Left cardiac atrium (tissue), 4 donors: ENCODE data around the gene ADGRE2. TPM values are rescaled to one million over a fixed set of nuclear protein-coding genes. Genes with fewer than 3 reads are reported as not detected.
A peak's percentile ranks its signal among the peaks of the same experiment; 100 is the strongest.

Experiments
- ATAC-seq, 2 donors: fragments of 200-7000 bp; cut with Tn5 transposase; one replicate each; pipeline ENCODE4 v1.9.1; 2020; ENCODE audit warnings: mild to moderate bottlenecking in 2 of 2, moderate library complexity in 2 of 2
- DNase-seq: peaks from one replicate; pipeline ENCODE4 v3.0.0-alpha.2; 2020
- intact Hi-C, 2 donors: fragments of 100-400 bp; cut with DNase I; formaldehyde crosslinking; loops; one replicate each; pipeline versions ENCODE4 v1.14.1 to v1.15.1; 2022 to 2023
- total RNA-seq, 2 donors: library from RNA; stranded (reverse); fragmentation: NEBNext Ultra II Directional; extraction: Animal tissue kit (Norgen Biotek cat#: 25700); gene quantifications; one replicate each; pipeline ENCODE4 v1.2.1, GENCODE V29; 2021
- donor health status: DM: no; HTN: yes; CAD: no.
- donor health status: DM: no; HTN: yes; CAD: no; lungs with severe emphysema.
- donor health status: DM: yes; HTN: yes; CAD: no.
- donor health status: Dilated cardiomyopathy.

Gene ADGRE2
- total RNA-seq, 2 donors from 2014 or later, result 0.88 to 1.4 TPM

- ATAC-seq, result no peak
- no peak for DNase-seq
- intact Hi-C loops, result no loop called here
Observed at GRCh38 chr19:14694641-14695266, 83.6 kb downstream of the ADGRE2 start.

GRCh38 chr19:14689598-14690503 is 88.5 kb downstream of the ADGRE2 start, which contains the start of gene ZNF333:
Gene ZNF333 (plus strand): TSS chr19:14690048. CDS start chr19:14693492, 3,444 bp downstream.
- peak; percentile 98 for DNase-seq
- ATAC-seq, result peak; percentile 99
- intact Hi-C loops, result loop anchor here in 1 of 2 donors (5.0 kb wide), 1 partner anchor 118 kb away; the partner anchor contains the start of gene NDUFB7

GRCh38 chr19:14686411-14686810 is 91.9 kb downstream of the ADGRE2 start:
- ATAC-seq (no peak), DNase-seq (no peak)
- intact Hi-C loops, result loop anchor here in 1 of 2 donors (5.0 kb wide), 1 partner anchor 114 kb away; the partner anchor contains the start of gene NDUFB7

- intact Hi-C loops, result no loop called here
- ATAC-seq (no peak), DNase-seq (no peak)
Observed at GRCh38 chr19:14683439-14683838, 94.9 kb downstream of the ADGRE2 start.

Other genes starting within 250 kb of the ADGRE2 start
- gene TECR, start 249.0 kb downstream of the ADGRE2 start, total RNA-seq, result 100 to 1,000 TPM in 1 of 2 donors, 10 to 100 TPM in 1; 85.7 to 108 TPM
- gene NDUFB7, start 206.5 kb downstream of the ADGRE2 start, total RNA-seq, result 100 to 1,000 TPM; 357 to 393 TPM
- gene CLEC17A, start 195.5 kb downstream of the ADGRE2 start, total RNA-seq, result not detected
- under 1 TPM in 1 of 2 donors, not detected in 1; 0.27 TPM for gene ADGRE3, start 103.7 kb downstream of the ADGRE2 start, total RNA-seq
- gene ZNF333, start 88.5 kb downstream of the ADGRE2 start, total RNA-seq, result 1 to 10 TPM; 7.2 to 9.4 TPM
- not detected for gene OR7A5, start 56.6 kb upstream of the ADGRE2 start, total RNA-seq
- gene OR7C1, start 56.6 kb upstream of the ADGRE2 start, total RNA-seq, result not detected
- gene OR7A10, start 70.4 kb upstream of the ADGRE2 start, total RNA-seq, result not detected
- gene OR7A17, start 107.6 kb upstream of the ADGRE2 start, total RNA-seq, result not detected
- not detected for gene OR7C2, start 162.9 kb upstream of the ADGRE2 start, total RNA-seq
- not detected for gene SLC1A6, start 201.3 kb upstream of the ADGRE2 start, total RNA-seq